HG02852 (cell line): ENCODE data around the gene ADAMTSL1.

ENCODE experiments used
- ATAC-seq: cut with Tn5 transposase; IDR thresholded peaks from one replicate; pipeline ENCODE4 v1.9.1; 2021; ENCODE audit warnings: mild to moderate bottlenecking, moderate library complexity; ENCODE audit not compliant: unreplicated experiment

Gene ADAMTSL1

GRCh38 chr9:18891946-18892670 lies 418.2 kb downstream of the ADAMTSL1 start:
- no peak for ATAC-seq

- no peak for ATAC-seq
Measured at GRCh38 chr9:18893046-18893445, 419.1 kb downstream of the ADAMTSL1 start.

GRCh38 chr9:18893491-18893890 lies 419.5 kb downstream of the ADAMTSL1 start:
- no peak for ATAC-seq

- no peak for ATAC-seq
Measured at GRCh38 chr9:18896004-18896403, 422.1 kb downstream of the ADAMTSL1 start.

GRCh38 chr9:18896531-18897179 lies 422.7 kb downstream of the ADAMTSL1 start:
- no peak for ATAC-seq

GRCh38 chr9:18903450-18903849 lies 429.5 kb downstream of the ADAMTSL1 start:
- ATAC-seq, result no peak

- no peak for ATAC-seq
Measured at GRCh38 chr9:18905028-18905882, 431.3 kb downstream of the ADAMTSL1 start.

GRCh38 chr9:18905883-18906629 lies 432.1 kb downstream of the ADAMTSL1 start:
- ATAC-seq, result no peak

GRCh38 chr9:18906656-18907395 lies 432.9 kb downstream of the ADAMTSL1 start:
- ATAC-seq, result no peak

GRCh38 chr9:18907927-18908625 lies 434.1 kb downstream of the ADAMTSL1 start:
- no peak for ATAC-seq

- no peak for ATAC-seq
Measured at GRCh38 chr9:18909140-18910018, 435.4 kb downstream of the ADAMTSL1 start.

- ATAC-seq, result no peak
Measured at GRCh38 chr9:18910435-18910834, 436.5 kb downstream of the ADAMTSL1 start.

- ATAC-seq, result no peak
Measured at GRCh38 chr9:18910916-18911315, 437.0 kb downstream of the ADAMTSL1 start.

GRCh38 chr9:18911714-18912342 lies 437.9 kb downstream of the ADAMTSL1 start:
- no peak for ATAC-seq

GRCh38 chr9:18920141-18921084 lies 446.5 kb downstream of the ADAMTSL1 start:
- no peak for ATAC-seq

- no peak for ATAC-seq
Measured at GRCh38 chr9:18921366-18922075, 447.6 kb downstream of the ADAMTSL1 start.
